Measurements from ENCODE around the gene ZNF462.

The ZNF462 gene

DNA sequence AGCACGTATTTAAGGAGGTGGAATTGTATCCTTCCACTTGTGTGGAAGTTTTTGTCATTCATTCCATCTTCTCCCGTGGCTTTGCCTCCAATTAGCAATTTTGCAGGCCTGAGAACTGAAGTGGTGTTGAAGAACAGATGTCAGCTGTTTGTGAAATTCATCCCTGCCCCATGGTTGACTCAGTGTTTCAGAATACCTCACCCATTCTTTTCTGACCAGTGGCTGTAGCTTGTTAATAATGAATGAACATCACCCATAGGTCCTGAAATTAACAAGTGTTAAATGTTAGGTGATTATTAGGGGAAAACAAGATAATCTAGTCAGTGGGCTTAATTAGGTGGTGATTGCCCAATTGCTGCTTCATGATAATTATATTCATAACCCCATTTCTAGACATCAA is 11.7 kb downstream of the ZNF462 start:
- Histone ChIP-seq H3K27me3 (ENCODE audit: control insufficient read depth in 2 of 2, insufficient read depth in 2 of 2, low read length in 2 of 2) (no peaks in the 10 kb centered on the region), H3K9me3 (ENCODE audit: control insufficient read depth in 2 of 2, low read length in 2 of 2) (no peaks in the 10 kb centered on the region), H3K9ac (ENCODE audit: low read depth in 1 of 2, low read length in 2 of 2) (no peak overlapping the region), H3K36me3 (ENCODE audit: control insufficient read depth in 2 of 2, insufficient read depth in 2 of 2, low read length in 2 of 2) (no peaks in the 10 kb centered on the region), H3K4me1 (ENCODE audit: control insufficient read depth in 2 of 2, insufficient read depth in 2 of 2, low read length in 2 of 2) (peaks cover 6 to 8% of the 10 kb centered on the region in 2 donors), H3K27ac (ENCODE audit: low read depth in 2 of 2, low read length in 2 of 2) (no peak overlapping the region), H3K4me3 (ENCODE audit: low read length in 2 of 2) (no peak overlapping the region)

DNA sequence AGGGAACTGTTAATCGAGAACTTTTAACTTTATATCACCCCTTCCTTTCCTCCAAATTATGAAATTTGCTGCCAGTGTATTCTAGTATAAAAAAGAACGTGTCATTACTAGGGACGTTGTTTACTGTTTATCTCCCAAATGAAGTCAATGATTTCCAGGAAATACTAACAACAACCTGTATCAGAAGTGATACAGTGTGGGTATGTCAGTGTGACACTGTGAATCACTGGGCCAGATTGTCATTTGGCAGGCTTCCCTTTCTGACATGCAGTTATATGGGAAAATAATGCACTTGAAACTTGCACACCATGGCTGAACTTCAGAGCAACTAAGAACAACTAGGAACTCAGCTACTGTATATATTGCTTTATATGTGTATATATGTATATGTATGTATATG is 12.6 kb downstream of the ZNF462 start:
- no peaks in the 10 kb centered on the region for H3K9me3 ChIP-seq (ENCODE audit: control insufficient read depth in 2 of 2, low read length in 2 of 2)
- H3K9ac ChIP-seq (ENCODE audit: low read depth in 1 of 2, low read length in 2 of 2): no peak overlapping the region
- no peak overlapping the region for H3K27ac ChIP-seq (ENCODE audit: low read depth in 2 of 2, low read length in 2 of 2)
- peaks cover 3 to 7% of the 10 kb centered on the region in 2 donors for H3K4me1 ChIP-seq (ENCODE audit: control insufficient read depth in 2 of 2, insufficient read depth in 2 of 2, low read length in 2 of 2)
- no peaks in the 10 kb centered on the region for H3K27me3 ChIP-seq (ENCODE audit: control insufficient read depth in 2 of 2, insufficient read depth in 2 of 2, low read length in 2 of 2)
- H3K4me3 ChIP-seq (ENCODE audit: low read length in 2 of 2): no peak overlapping the region
- no peaks in the 10 kb centered on the region for H3K36me3 ChIP-seq (ENCODE audit: control insufficient read depth in 2 of 2, insufficient read depth in 2 of 2, low read length in 2 of 2)

- no peaks in the 10 kb centered on the region for H3K27me3 ChIP-seq (ENCODE audit: control insufficient read depth in 2 of 2, insufficient read depth in 2 of 2, low read length in 2 of 2)
- no peak overlapping the region for H3K9ac ChIP-seq (ENCODE audit: low read depth in 1 of 2, low read length in 2 of 2)
- peaks cover 3 to 7% of the 10 kb centered on the region in 2 donors for H3K4me1 ChIP-seq (ENCODE audit: control insufficient read depth in 2 of 2, insufficient read depth in 2 of 2, low read length in 2 of 2)
- no peak overlapping the region for H3K27ac ChIP-seq (ENCODE audit: low read depth in 2 of 2, low read length in 2 of 2)
- H3K36me3 ChIP-seq (ENCODE audit: control insufficient read depth in 2 of 2, insufficient read depth in 2 of 2, low read length in 2 of 2): no peaks in the 10 kb centered on the region
- no peaks in the 10 kb centered on the region for H3K9me3 ChIP-seq (ENCODE audit: control insufficient read depth in 2 of 2, low read length in 2 of 2)
- no peak overlapping the region for H3K4me3 ChIP-seq (ENCODE audit: low read length in 2 of 2)
Measured at GRCh38 chr9:106877345-106877744, 14.4 kb downstream of the ZNF462 start.

GRCh38 chr9:106878081-106878837 is 15.3 kb downstream of the ZNF462 start:
- no peak overlapping the region for H3K4me3 ChIP-seq (ENCODE audit: low read length in 2 of 2)
- peak overlapping the region in 1 of 2 donors; percentile 19 for H3K27ac ChIP-seq (ENCODE audit: low read depth in 2 of 2, low read length in 2 of 2)
- H3K36me3 ChIP-seq (ENCODE audit: control insufficient read depth in 2 of 2, insufficient read depth in 2 of 2, low read length in 2 of 2): no peaks in the 10 kb centered on the region
- H3K9ac ChIP-seq (ENCODE audit: low read depth in 1 of 2, low read length in 2 of 2): no peak overlapping the region
- peaks cover 3 to 7% of the 10 kb centered on the region in 2 donors for H3K4me1 ChIP-seq (ENCODE audit: control insufficient read depth in 2 of 2, insufficient read depth in 2 of 2, low read length in 2 of 2)
- no peaks in the 10 kb centered on the region for H3K9me3 ChIP-seq (ENCODE audit: control insufficient read depth in 2 of 2, low read length in 2 of 2)
- no peaks in the 10 kb centered on the region for H3K27me3 ChIP-seq (ENCODE audit: control insufficient read depth in 2 of 2, insufficient read depth in 2 of 2, low read length in 2 of 2)

DNA sequence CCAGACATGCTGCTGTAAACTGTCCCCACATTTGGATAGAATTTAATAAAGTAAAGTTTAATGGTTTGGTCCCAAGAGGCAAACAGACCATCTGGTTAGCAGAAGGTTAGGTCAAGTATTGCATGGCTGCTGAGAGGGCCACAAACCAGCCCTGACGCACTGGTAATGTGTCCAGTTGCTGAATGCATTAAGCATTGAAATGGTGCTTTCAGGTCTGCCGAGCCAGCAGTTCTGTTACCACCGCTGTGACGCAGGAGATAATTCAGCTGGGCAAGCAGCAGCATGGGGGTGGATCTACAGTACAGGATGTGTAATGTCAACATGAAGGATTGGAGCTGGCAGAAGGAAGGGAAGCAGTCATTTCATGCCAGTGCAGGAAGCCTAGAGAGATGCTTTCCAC is 16.0 kb downstream of the ZNF462 start:
- Histone ChIP-seq H3K9me3 (ENCODE audit: control insufficient read depth in 2 of 2, low read length in 2 of 2) (no peaks in the 10 kb centered on the region), H3K4me3 (ENCODE audit: low read length in 2 of 2) (peak overlapping the region in 1 of 2 donors; percentile 1), H3K36me3 (ENCODE audit: control insufficient read depth in 2 of 2, insufficient read depth in 2 of 2, low read length in 2 of 2) (no peaks in the 10 kb centered on the region), H3K27ac (ENCODE audit: low read depth in 2 of 2, low read length in 2 of 2) (peak overlapping the region; percentile 19 to 41), H3K27me3 (ENCODE audit: control insufficient read depth in 2 of 2, insufficient read depth in 2 of 2, low read length in 2 of 2) (no peaks in the 10 kb centered on the region), H3K9ac (ENCODE audit: low read depth in 1 of 2, low read length in 2 of 2) (no peak overlapping the region), H3K4me1 (ENCODE audit: control insufficient read depth in 2 of 2, insufficient read depth in 2 of 2, low read length in 2 of 2) (peaks cover 8 to 11% of the 10 kb centered on the region in 2 donors)

- H3K9ac ChIP-seq (ENCODE audit: low read depth in 1 of 2, low read length in 2 of 2): no peak overlapping the region
- no peaks in the 10 kb centered on the region for H3K9me3 ChIP-seq (ENCODE audit: control insufficient read depth in 2 of 2, low read length in 2 of 2)
- H3K4me1 ChIP-seq (ENCODE audit: control insufficient read depth in 2 of 2, insufficient read depth in 2 of 2, low read length in 2 of 2): peaks cover 8 to 11% of the 10 kb centered on the region in 2 donors
- H3K27ac ChIP-seq (ENCODE audit: low read depth in 2 of 2, low read length in 2 of 2): no peak overlapping the region
- H3K27me3 ChIP-seq (ENCODE audit: control insufficient read depth in 2 of 2, insufficient read depth in 2 of 2, low read length in 2 of 2): no peaks in the 10 kb centered on the region
- no peak overlapping the region for H3K4me3 ChIP-seq (ENCODE audit: low read length in 2 of 2)
- no peaks in the 10 kb centered on the region for H3K36me3 ChIP-seq (ENCODE audit: control insufficient read depth in 2 of 2, insufficient read depth in 2 of 2, low read length in 2 of 2)
Measured at GRCh38 chr9:106879439-106879882, 16.5 kb downstream of the ZNF462 start.

GRCh38 chr9:106880081-106880480 is 17.1 kb downstream of the ZNF462 start:
- H3K9me3 ChIP-seq (ENCODE audit: control insufficient read depth in 2 of 2, low read length in 2 of 2): no peaks in the 10 kb centered on the region
- H3K9ac ChIP-seq (ENCODE audit: low read depth in 1 of 2, low read length in 2 of 2): no peak overlapping the region
- H3K36me3 ChIP-seq (ENCODE audit: control insufficient read depth in 2 of 2, insufficient read depth in 2 of 2, low read length in 2 of 2): no peaks in the 10 kb centered on the region
- H3K27me3 ChIP-seq (ENCODE audit: control insufficient read depth in 2 of 2, insufficient read depth in 2 of 2, low read length in 2 of 2): no peaks in the 10 kb centered on the region
- peaks cover 8 to 11% of the 10 kb centered on the region in 2 donors for H3K4me1 ChIP-seq (ENCODE audit: control insufficient read depth in 2 of 2, insufficient read depth in 2 of 2, low read length in 2 of 2)
- no peak overlapping the region for H3K4me3 ChIP-seq (ENCODE audit: low read length in 2 of 2)
- H3K27ac ChIP-seq (ENCODE audit: low read depth in 2 of 2, low read length in 2 of 2): no peak overlapping the region

- Histone ChIP-seq H3K9me3 (ENCODE audit: control insufficient read depth in 2 of 2, low read length in 2 of 2) (no peaks in the 10 kb centered on the region), H3K4me3 (ENCODE audit: low read length in 2 of 2) (no peak overlapping the region), H3K9ac (ENCODE audit: low read depth in 1 of 2, low read length in 2 of 2) (no peak overlapping the region), H3K27me3 (ENCODE audit: control insufficient read depth in 2 of 2, insufficient read depth in 2 of 2, low read length in 2 of 2) (no peaks in the 10 kb centered on the region), H3K36me3 (ENCODE audit: control insufficient read depth in 2 of 2, insufficient read depth in 2 of 2, low read length in 2 of 2) (no peaks in the 10 kb centered on the region), H3K27ac (ENCODE audit: low read depth in 2 of 2, low read length in 2 of 2) (no peak overlapping the region), H3K4me1 (ENCODE audit: control insufficient read depth in 2 of 2, insufficient read depth in 2 of 2, low read length in 2 of 2) (peaks cover 12 to 15% of the 10 kb centered on the region in 2 donors)
Measured at GRCh38 chr9:106880863-106881262, 17.9 kb downstream of the ZNF462 start.

GRCh38 chr9:106883030-106883429 is 20.1 kb downstream of the ZNF462 start:
- peaks cover 12 to 17% of the 10 kb centered on the region in 2 donors for H3K4me1 ChIP-seq (ENCODE audit: control insufficient read depth in 2 of 2, insufficient read depth in 2 of 2, low read length in 2 of 2)
- no peaks in the 10 kb centered on the region for H3K27me3 ChIP-seq (ENCODE audit: control insufficient read depth in 2 of 2, insufficient read depth in 2 of 2, low read length in 2 of 2)
- H3K4me3 ChIP-seq (ENCODE audit: low read length in 2 of 2): no peak overlapping the region
- no peaks in the 10 kb centered on the region for H3K9me3 ChIP-seq (ENCODE audit: control insufficient read depth in 2 of 2, low read length in 2 of 2)
- H3K9ac ChIP-seq (ENCODE audit: low read depth in 1 of 2, low read length in 2 of 2): no peak overlapping the region
- H3K27ac ChIP-seq (ENCODE audit: low read depth in 2 of 2, low read length in 2 of 2): no peak overlapping the region
- no peaks in the 10 kb centered on the region for H3K36me3 ChIP-seq (ENCODE audit: control insufficient read depth in 2 of 2, insufficient read depth in 2 of 2, low read length in 2 of 2)

GRCh38 chr9:106883626-106884190 is 20.7 kb downstream of the ZNF462 start:
- no peaks in the 10 kb centered on the region for H3K27me3 ChIP-seq (ENCODE audit: control insufficient read depth in 2 of 2, insufficient read depth in 2 of 2, low read length in 2 of 2)
- no peak overlapping the region for H3K4me3 ChIP-seq (ENCODE audit: low read length in 2 of 2)
- no peaks in the 10 kb centered on the region for H3K9me3 ChIP-seq (ENCODE audit: control insufficient read depth in 2 of 2, low read length in 2 of 2)
- no peak overlapping the region for H3K27ac ChIP-seq (ENCODE audit: low read depth in 2 of 2, low read length in 2 of 2)
- H3K9ac ChIP-seq (ENCODE audit: low read depth in 1 of 2, low read length in 2 of 2): no peak overlapping the region
- H3K36me3 ChIP-seq (ENCODE audit: control insufficient read depth in 2 of 2, insufficient read depth in 2 of 2, low read length in 2 of 2): no peaks in the 10 kb centered on the region
- peaks cover 8 to 17% of the 10 kb centered on the region in 2 donors for H3K4me1 ChIP-seq (ENCODE audit: control insufficient read depth in 2 of 2, insufficient read depth in 2 of 2, low read length in 2 of 2)

Measured in mucosa of rectum (tissue), 2 donors.